Measurements from ENCODE around the gene PCDHB10.
"Not testable (repeated sequence)": the region's sequence is repeated elsewhere in the genome, so short reads cannot be mapped to it uniquely, and the experiment has no call there.

The PCDHB10 gene

GRCh38 chr5:141192110-141192725 is at the start of gene PCDHB10:
Gene PCDHB10 (plus strand): TSS chr5:141192353. CDS start chr5:141192553, 200 bp downstream.
- no peak for DNase-seq

GRCh38 chr5:141149812-141150211 is 42.3 kb upstream of the PCDHB10 start, which contains the start of gene PCDHB6:
Gene PCDHB6 (plus strand): TSS chr5:141150057. CDS start chr5:141150258, 201 bp downstream.
- DNase-seq = no peak

GRCh38 chr5:141150224-141150992 is 41.7 kb upstream of the PCDHB10 start:
- DNase-seq = no peak

GRCh38 chr5:141150993-141151325 is 41.2 kb upstream of the PCDHB10 start:
- DNase-seq = no peak

- DNase-seq = not testable (repeated sequence)
These were observed 40.5 kb upstream of the PCDHB10 start for GRCh38 chr5:141151632-141152031.

- DNase-seq = not testable (repeated sequence)
These were observed 40.1 kb upstream of the PCDHB10 start for GRCh38 chr5:141152096-141152495.

- DNase-seq = no peak
These were observed 36.4 kb upstream of the PCDHB10 start for GRCh38 chr5:141155540-141156374.

GRCh38 chr5:141157356-141157755 is 34.8 kb upstream of the PCDHB10 start:
- DNase-seq = not testable (repeated sequence)

- not testable (repeated sequence) for DNase-seq
These were observed 34.3 kb upstream of the PCDHB10 start for GRCh38 chr5:141157901-141158300.

- no peak for DNase-seq
These were observed 19.6 kb upstream of the PCDHB10 start, which contains the start of gene PCDHB7 for GRCh38 chr5:141172381-141173204. Gene PCDHB7 (plus strand): TSS chr5:141172644. CDS start chr5:141172836, 192 bp downstream.

GRCh38 chr5:141174291-141175104 is 17.7 kb upstream of the PCDHB10 start:
- not testable (repeated sequence) for DNase-seq

GRCh38 chr5:141175933-141176332 is 16.2 kb upstream of the PCDHB10 start:
- DNase-seq = no peak

- peak; percentile 1 for DNase-seq
These were observed 14.5 kb upstream of the PCDHB10 start, which contains the start of gene PCDHB8 for GRCh38 chr5:141177577-141178191. Gene PCDHB8 (plus strand): TSS chr5:141177790. CDS start chr5:141178035, 245 bp downstream.

GRCh38 chr5:141179371-141179770 is 12.8 kb upstream of the PCDHB10 start:
- not testable (repeated sequence) for DNase-seq

GRCh38 chr5:141179876-141180275 is 12.3 kb upstream of the PCDHB10 start:
- DNase-seq = not testable (repeated sequence)

GRCh38 chr5:141180313-141180712 is 11.8 kb upstream of the PCDHB10 start:
- DNase-seq = no peak

GRCh38 chr5:141182248-141182647 is 9.9 kb upstream of the PCDHB10 start, which contains the start of gene PCDHB16:
Gene PCDHB16 (plus strand): TSS chr5:141182387. CDS start chr5:141182560, 173 bp downstream.
- DNase-seq = peak; percentile 9

GRCh38 chr5:141184117-141184855 is 7.9 kb upstream of the PCDHB10 start:
- DNase-seq = not testable (repeated sequence)

GRCh38 chr5:141186897-141187512 is 5.1 kb upstream of the PCDHB10 start, which contains the start of gene PCDHB9:
Gene PCDHB9 (plus strand): TSS chr5:141187161. CDS start chr5:141187319, 158 bp downstream.
- DNase-seq = peak; percentile 3

All from NCI-H1092 (cell line).